ENCODE data around the gene HOMER3.

DNA sequence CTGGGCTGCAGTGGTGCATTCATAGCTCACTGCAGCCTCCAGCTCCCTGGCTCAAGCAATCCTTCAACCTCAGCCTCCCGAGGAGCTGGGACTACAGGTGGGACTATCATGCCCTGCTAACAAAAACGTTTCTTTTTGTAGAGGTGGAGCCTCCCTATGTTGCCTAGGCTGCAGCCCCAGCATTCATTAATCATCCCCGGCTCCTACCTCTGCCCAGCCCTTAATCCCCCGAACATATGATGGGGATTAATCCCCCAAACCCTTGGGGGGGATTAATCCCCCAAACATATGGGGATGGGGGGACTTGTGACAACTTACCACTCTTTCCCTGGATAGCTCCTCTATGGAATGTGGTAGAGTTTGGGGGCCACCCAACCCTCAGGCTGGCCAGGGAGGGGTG, 46.4 kb upstream of the HOMER3 start:
- TF ChIP-seq, protein P1, sequence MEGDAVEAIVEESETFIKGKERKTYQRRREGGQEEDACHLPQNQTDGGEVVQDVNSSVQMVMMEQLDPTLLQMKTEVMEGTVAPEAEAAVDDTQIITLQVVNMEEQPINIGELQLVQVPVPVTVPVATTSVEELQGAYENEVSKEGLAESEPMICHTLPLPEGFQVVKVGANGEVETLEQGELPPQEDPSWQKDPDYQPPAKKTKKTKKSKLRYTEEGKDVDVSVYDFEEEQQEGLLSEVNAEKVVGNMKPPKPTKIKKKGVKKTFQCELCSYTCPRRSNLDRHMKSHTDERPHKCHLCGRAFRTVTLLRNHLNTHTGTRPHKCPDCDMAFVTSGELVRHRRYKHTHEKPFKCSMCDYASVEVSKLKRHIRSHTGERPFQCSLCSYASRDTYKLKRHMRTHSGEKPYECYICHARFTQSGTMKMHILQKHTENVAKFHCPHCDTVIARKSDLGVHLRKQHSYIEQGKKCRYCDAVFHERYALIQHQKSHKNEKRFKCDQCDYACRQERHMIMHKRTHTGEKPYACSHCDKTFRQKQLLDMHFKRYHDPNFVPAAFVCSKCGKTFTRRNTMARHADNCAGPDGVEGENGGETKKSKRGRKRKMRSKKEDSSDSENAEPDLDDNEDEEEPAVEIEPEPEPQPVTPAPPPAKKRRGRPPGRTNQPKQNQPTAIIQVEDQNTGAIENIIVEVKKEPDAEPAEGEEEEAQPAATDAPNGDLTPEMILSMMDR (IDR thresholded peaks at IDR 0.05): no peak
- no peak for TF ChIP-seq EP300 (IDR thresholded peaks at IDR 0.05)
- no peak for TF ChIP-seq POLR2A (IDR thresholded peaks at IDR 0.05)
